PC-9 (cell line): ENCODE results near the gene TMEM132D. TPM values are rescaled to one million over a fixed set of nuclear protein-coding genes. Genes with fewer than 3 reads are reported as not detected.

Experiments
- BruUV-seq: library from RNA; stranded (reverse); fragments of 400-500 nt; replicated peaks from 2 replicates; lab custom pipeline; 2021; lab: Mats Ljungman, UMichigan
- CTCF ChIA-PET: fragments of 300-600 bp; sonication (Branson Sonifier 250); formaldehyde crosslinking; loops from one replicate; lab custom pipeline; 2022; ENCODE audit warnings: antibody characterized with exemption; lab: Charles Lee
- POLR2A ChIA-PET: fragments of 300-600 bp; sonication (Branson Sonifier 250); formaldehyde crosslinking; loops from one replicate; lab custom pipeline; 2022; ENCODE audit warnings: antibody characterized with exemption; ENCODE audit not compliant: unreplicated experiment; lab: Charles Lee
- DNase-seq, 2 experiments: peaks; one replicate each; pipeline versions ENCODE4 v3.0.0 to v3.0.0-alpha.2; 2015 to 2022; ENCODE audit warnings: mixed read lengths in 1 of 2
- H2AFZ ChIP-seq: fragments of 200-600 bp; sonication (generic); 2 replicates; pipeline ENCODE4 v1.8.1; 2017; ENCODE audit warnings: antibody characterized with exemption
- H3F3A ChIP-seq: fragments of 200-600 bp; sonication (generic); 2 replicates; pipeline ENCODE4 v1.8.1; 2017; ENCODE audit warnings: antibody characterized with exemption, mild to moderate bottlenecking, low read depth; ENCODE audit not compliant: insufficient read depth
- H3K27ac ChIP-seq: fragments of 200-600 bp; sonication (generic); 2 replicates; pipeline ENCODE4 v1.6.1; 2016; ENCODE audit warnings: mixed run types
- H3K27me3 ChIP-seq: fragments of 200-600 bp; sonication (generic); 2 replicates; pipeline ENCODE4 v1.6.1; 2016; ENCODE audit warnings: low read depth, mixed run types; ENCODE audit not compliant: insufficient read depth
- H3K36me3 ChIP-seq: fragments of 200-600 bp; sonication (generic); 2 replicates; pipeline ENCODE4 v1.6.1; 2016; ENCODE audit warnings: low read depth, mixed run types
- H3K4me1 ChIP-seq: fragments of 200-600 bp; sonication (generic); replicated peaks from 2 replicates; pipeline ENCODE4 v1.6.1; 2016; ENCODE audit warnings: mixed run types; ENCODE audit not compliant: insufficient read depth
- H3K4me2 ChIP-seq: fragments of 200-600 bp; sonication (generic); 2 replicates; pipeline ENCODE4 v1.6.1; 2017; ENCODE audit warnings: mixed run types
- H3K4me3 ChIP-seq: fragments of 200-600 bp; sonication (generic); 2 replicates; pipeline ENCODE4 v1.6.1; 2016; ENCODE audit warnings: mixed run types
- H3K79me2 ChIP-seq: fragments of 200-600 bp; sonication (generic); 2 replicates; pipeline ENCODE4 v1.6.1; 2017; ENCODE audit warnings: low read depth, mixed run types
- H3K9me2 ChIP-seq: fragments of 200-600 bp; sonication (generic); 2 replicates; pipeline ENCODE4 v1.8.1; 2017; ENCODE audit warnings: mild to moderate bottlenecking; ENCODE audit not compliant: insufficient read depth
- H3K9me3 ChIP-seq: fragments of 200-600 bp; sonication (generic); 2 replicates; pipeline ENCODE4 v1.8.1; 2016; ENCODE audit warnings: low read depth; ENCODE audit not compliant: insufficient read depth
- H4K20me1 ChIP-seq: fragments of 200-600 bp; sonication (generic); 2 replicates; pipeline ENCODE4 v1.8.1; 2017; ENCODE audit not compliant: insufficient read depth
- CTCF ChIP-seq: fragments of 200-600 bp; sonication (generic); conservative IDR thresholded peaks from 2 replicates; pipeline ENCODE4 v1.6.1; 2017; ENCODE audit warnings: mixed run types, antibody characterized with exemption, mild to moderate bottlenecking, moderate library complexity
- EZH2 ChIP-seq: fragments of 200-600 bp; sonication (generic); IDR thresholded peaks from 2 replicates; pipeline ENCODE4 v1.8.0; 2017; ENCODE audit warnings: antibody characterized with exemption, low read depth
- intact Hi-C: fragments of 100-400 bp; cut with micrococcal nuclease; formaldehyde crosslinking; loops from one replicate; pipeline ENCODE4 v1.10.0; 2022; ENCODE audit not compliant: unreplicated experiment
- total RNA-seq: library from RNA; stranded (reverse); gene quantifications from 2 replicates; pipeline ENCODE4 v1.2.3, GENCODE V29; 2021

The TMEM132D gene
- total RNA-seq, 1 experiment from 2014 or later: not detected

DNA sequence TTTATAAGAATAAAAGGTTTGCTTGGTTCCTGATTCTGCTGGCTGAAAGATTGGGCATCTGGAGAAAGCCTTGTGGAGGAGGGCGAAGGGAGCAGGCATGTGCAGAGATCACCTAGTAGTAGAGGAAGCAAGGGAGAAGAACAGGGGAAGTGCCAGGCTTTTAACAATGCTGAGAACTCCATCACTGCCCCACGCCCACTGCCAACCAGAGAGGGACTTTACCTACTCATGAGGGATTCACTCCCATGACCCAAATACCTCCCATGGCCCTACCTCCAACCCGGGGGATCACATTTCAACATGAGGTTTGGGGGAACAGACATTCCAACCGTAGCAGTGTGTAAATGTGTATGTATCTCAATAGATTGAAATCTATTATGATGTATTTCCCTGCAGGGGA is 690.3 kb downstream of the TMEM132D start:
- Histone ChIP-seq H3K27me3 (peaks cover 22% of the 10 kb centered on the region), H3K79me2 (no peaks in the 10 kb centered on the region), H3K36me3 (no peaks in the 10 kb centered on the region), H3K4me2 (no peak overlapping the region), H3F3A (no peaks in the 10 kb centered on the region), H4K20me1 (no peaks in the 10 kb centered on the region), H3K27ac (no peak overlapping the region), H3K4me3 (no peak overlapping the region), H3K9me3 (no peaks in the 10 kb centered on the region), H2AFZ (no peak overlapping the region), H3K4me1 (no peaks in the 10 kb centered on the region), H3K9me2 (no peaks in the 10 kb centered on the region)
- POLR2A ChIA-PET: no interaction called here
- CTCF ChIA-PET: no interaction called here
- TF ChIP-seq EZH2 (no peak), CTCF (no peak)
- intact Hi-C loops: no loop called here
- no peak for DNase-seq
- no TSS peak for BruUV-seq

GRCh38 chr12:129211862-129212630 is 691.8 kb downstream of the TMEM132D start:
- CTCF ChIA-PET: no interaction called here
- Histone ChIP-seq H3F3A (no peaks in the 10 kb centered on the region), H4K20me1 (no peaks in the 10 kb centered on the region), H3K4me1 (no peaks in the 10 kb centered on the region), H3K4me2 (no peak overlapping the region), H2AFZ (no peak overlapping the region), H3K9me2 (no peaks in the 10 kb centered on the region), H3K9me3 (no peaks in the 10 kb centered on the region), H3K4me3 (no peak overlapping the region), H3K36me3 (no peaks in the 10 kb centered on the region), H3K27me3 (peaks cover 30% of the 10 kb centered on the region), H3K79me2 (no peaks in the 10 kb centered on the region), H3K27ac (no peak overlapping the region)
- no TSS peak for BruUV-seq
- intact Hi-C loops: no loop called here
- DNase-seq: no peak
- TF ChIP-seq EZH2: no peak
- no peak for TF ChIP-seq CTCF
- POLR2A ChIA-PET: no interaction called here

DNA sequence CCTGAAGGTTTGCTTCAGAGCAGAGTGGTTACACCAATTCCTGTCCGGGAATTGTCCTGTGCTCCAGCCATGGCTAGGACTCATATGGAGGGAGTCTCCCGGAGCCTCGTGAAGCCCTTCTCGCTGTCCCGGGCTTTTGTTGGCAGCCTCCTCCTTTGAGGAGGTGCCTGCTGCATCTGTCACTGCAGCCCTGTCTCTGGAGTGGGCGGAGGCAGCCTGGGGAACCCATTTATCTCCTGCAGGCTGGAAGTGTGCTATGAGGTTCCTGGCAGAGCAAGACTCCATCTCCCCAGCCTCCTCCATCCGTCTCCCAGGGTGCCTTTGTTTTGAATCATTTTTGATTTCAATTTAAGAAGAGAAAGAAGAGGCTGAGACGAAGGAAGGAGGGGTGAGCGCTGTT is 695.3 kb downstream of the TMEM132D start:
- Histone ChIP-seq H3K27ac (no peak overlapping the region), H3K9me3 (no peaks in the 10 kb centered on the region), H3K4me1 (no peaks in the 10 kb centered on the region), H3K79me2 (no peaks in the 10 kb centered on the region), H2AFZ (no peak overlapping the region), H3K36me3 (no peaks in the 10 kb centered on the region), H4K20me1 (no peaks in the 10 kb centered on the region), H3K27me3 (peaks cover 30% of the 10 kb centered on the region), H3K4me2 (no peak overlapping the region), H3F3A (no peaks in the 10 kb centered on the region), H3K9me2 (no peaks in the 10 kb centered on the region), H3K4me3 (no peak overlapping the region)
- ChIA-PET POLR2A (no interaction called here), CTCF (no interaction called here)
- BruUV-seq: no TSS peak
- TF ChIP-seq CTCF (no peak), EZH2 (no peak)
- DNase-seq: no peak
- intact Hi-C loops: no loop called here
